Calu3 (cell line): ENCODE results near the gene EPHA3. TPM values are rescaled to one million over a fixed set of nuclear protein-coding genes. Genes with fewer than 3 reads are reported as not detected.

Source experiments
- BruUV-seq: library from RNA; stranded (reverse); fragments of 400-500 nt; replicated peaks from 2 replicates; lab custom pipeline; 2021; lab: Mats Ljungman, UMichigan
- CTCF ChIA-PET: fragments of 300-600 bp; sonication (Branson Sonifier 250); formaldehyde crosslinking; loops from one replicate; lab custom pipeline; 2022; ENCODE audit warnings: antibody characterized with exemption; lab: Charles Lee
- DNase-seq: peaks from one replicate; pipeline ENCODE4 v3.0.0; 2022
- H3K27ac Mint-ChIP-seq: one replicate; pipeline ENCODE4 v1.8.0; 2022; ENCODE audit warnings: mixed read lengths; ENCODE audit not compliant: unreplicated experiment
- H3K27me3 Mint-ChIP-seq: one replicate; pipeline ENCODE4 v1.8.0; 2022; ENCODE audit warnings: mixed read lengths; ENCODE audit not compliant: unreplicated experiment
- H3K36me3 Mint-ChIP-seq: one replicate; pipeline ENCODE4 v1.8.0; 2022; ENCODE audit warnings: mild to moderate bottlenecking, moderate library complexity, mixed read lengths; ENCODE audit not compliant: insufficient read depth, unreplicated experiment
- H3K4me1 Mint-ChIP-seq: one replicate; pipeline ENCODE4 v1.8.0; 2022; ENCODE audit warnings: mild to moderate bottlenecking, low read depth, mixed read lengths; ENCODE audit not compliant: unreplicated experiment
- H3K4me3 Mint-ChIP-seq: one replicate; pipeline ENCODE4 v1.8.0; 2022; ENCODE audit warnings: mild to moderate bottlenecking, low read depth, moderate library complexity, mixed read lengths; ENCODE audit not compliant: unreplicated experiment
- H3K9me3 Mint-ChIP-seq: one replicate; pipeline ENCODE4 v1.8.0; 2022; ENCODE audit warnings: low read depth, mixed read lengths; ENCODE audit not compliant: unreplicated experiment
- intact Hi-C: fragments of 100-400 bp; cut with micrococcal nuclease; formaldehyde crosslinking; loops from one replicate; pipeline ENCODE4 v1.10.0; 2022; ENCODE audit not compliant: unreplicated experiment
- total RNA-seq: library from RNA; stranded (reverse); gene quantifications from 2 replicates; pipeline ENCODE4 v1.2.3, GENCODE V29; 2022
- TF ChIP-seq, protein P1 (sequence below): fragments of 200-600 bp; IDR thresholded peaks from one replicate; pipeline ENCODE4 v1.8.0; 2022; ENCODE audit warnings: antibody characterized with exemption; ENCODE audit not compliant: unreplicated experiment

The EPHA3 gene
- total RNA-seq, 1 experiment from 2014 or later, result 31.6 TPM

DNA sequence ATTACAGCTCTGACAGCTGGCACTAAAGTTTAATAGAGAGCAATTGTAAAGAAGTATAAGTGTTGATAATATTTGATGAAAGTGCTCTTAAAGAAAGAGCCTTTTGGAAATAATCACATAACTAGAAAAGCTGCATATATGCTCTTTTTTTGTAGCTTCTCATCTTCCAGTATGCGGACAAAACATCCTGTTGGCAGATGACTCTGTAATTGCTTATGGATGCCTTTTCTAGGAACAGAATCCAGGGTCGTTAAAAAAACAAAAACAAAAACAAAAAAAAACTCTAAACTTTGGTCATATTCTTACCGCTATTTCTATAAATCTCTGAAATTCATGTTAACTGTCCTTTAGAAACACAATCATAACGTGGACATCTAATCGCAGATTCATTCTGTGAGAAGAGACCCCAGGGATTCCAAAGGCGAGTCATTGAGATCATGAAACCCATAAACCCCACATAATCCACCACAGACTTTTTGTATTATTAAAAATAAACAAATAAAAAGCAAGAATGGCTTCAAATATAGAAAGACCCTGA, 109.8 kb downstream of the EPHA3 start:
- H3K36me3 Mint-ChIP-seq, result no peaks in the 10 kb centered on the region
- no peaks in the 10 kb centered on the region for H3K9me3 Mint-ChIP-seq
- no peak overlapping the region for H3K4me3 Mint-ChIP-seq
- no peak for DNase-seq
- CTCF ChIA-PET, result no interaction called here
- intact Hi-C loops, result no loop called here
- no peak overlapping the region for H3K27ac Mint-ChIP-seq
- H3K4me1 Mint-ChIP-seq, result no peaks in the 10 kb centered on the region
- TF ChIP-seq, protein P1, sequence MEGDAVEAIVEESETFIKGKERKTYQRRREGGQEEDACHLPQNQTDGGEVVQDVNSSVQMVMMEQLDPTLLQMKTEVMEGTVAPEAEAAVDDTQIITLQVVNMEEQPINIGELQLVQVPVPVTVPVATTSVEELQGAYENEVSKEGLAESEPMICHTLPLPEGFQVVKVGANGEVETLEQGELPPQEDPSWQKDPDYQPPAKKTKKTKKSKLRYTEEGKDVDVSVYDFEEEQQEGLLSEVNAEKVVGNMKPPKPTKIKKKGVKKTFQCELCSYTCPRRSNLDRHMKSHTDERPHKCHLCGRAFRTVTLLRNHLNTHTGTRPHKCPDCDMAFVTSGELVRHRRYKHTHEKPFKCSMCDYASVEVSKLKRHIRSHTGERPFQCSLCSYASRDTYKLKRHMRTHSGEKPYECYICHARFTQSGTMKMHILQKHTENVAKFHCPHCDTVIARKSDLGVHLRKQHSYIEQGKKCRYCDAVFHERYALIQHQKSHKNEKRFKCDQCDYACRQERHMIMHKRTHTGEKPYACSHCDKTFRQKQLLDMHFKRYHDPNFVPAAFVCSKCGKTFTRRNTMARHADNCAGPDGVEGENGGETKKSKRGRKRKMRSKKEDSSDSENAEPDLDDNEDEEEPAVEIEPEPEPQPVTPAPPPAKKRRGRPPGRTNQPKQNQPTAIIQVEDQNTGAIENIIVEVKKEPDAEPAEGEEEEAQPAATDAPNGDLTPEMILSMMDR, result no peak
- BruUV-seq, result no TSS peak
- no peaks in the 10 kb centered on the region for H3K27me3 Mint-ChIP-seq

DNA sequence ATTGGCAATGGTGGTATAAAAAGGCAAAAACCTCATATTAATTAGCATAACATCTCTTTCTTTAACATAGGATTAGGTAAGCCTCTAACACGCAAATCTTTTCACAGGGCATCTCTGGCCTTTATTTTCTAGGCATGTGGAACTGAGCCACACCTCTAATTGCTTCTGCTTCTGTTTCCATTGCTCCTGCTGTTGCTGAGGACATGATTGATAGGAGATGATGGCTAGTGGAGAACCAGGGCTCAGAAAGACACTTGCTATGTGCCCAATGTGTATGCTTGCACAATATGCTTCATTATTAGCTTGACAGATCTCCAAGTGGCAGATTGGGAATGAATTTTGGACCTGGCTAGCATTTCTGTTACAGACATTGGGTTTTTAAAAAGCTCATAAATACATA, 114.5 kb downstream of the EPHA3 start:
- no peak for DNase-seq
- TF ChIP-seq, protein P1, result no peak

DNA sequence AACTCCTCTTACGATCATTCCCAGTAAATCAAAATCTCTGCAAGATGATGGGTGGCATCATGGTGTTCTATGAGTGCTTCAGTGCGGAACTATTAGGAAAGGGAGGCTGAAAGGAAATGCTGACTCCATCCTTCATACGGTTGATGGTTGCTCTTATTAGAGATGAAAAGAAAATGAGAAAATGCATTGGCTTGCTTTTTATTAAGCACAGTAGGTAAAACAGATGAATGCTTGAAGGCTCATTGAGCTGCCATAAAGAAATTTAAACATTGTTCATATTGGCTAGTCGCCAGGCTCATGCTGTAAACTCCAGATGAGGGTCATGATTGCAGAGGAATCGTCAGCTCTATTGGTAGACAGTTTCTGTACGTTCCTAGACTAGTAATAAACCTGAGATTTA, 115.8 kb downstream of the EPHA3 start:
- H3K4me1 Mint-ChIP-seq, result peaks cover 6% of the 10 kb centered on the region
- H3K9me3 Mint-ChIP-seq, result no peaks in the 10 kb centered on the region
- no TSS peak for BruUV-seq
- intact Hi-C loops, result no loop called here
- no peak overlapping the region for H3K4me3 Mint-ChIP-seq
- no peak overlapping the region for H3K27ac Mint-ChIP-seq
- no peaks in the 10 kb centered on the region for H3K36me3 Mint-ChIP-seq
- H3K27me3 Mint-ChIP-seq, result no peaks in the 10 kb centered on the region
- no peak for DNase-seq
- TF ChIP-seq, protein P1, result no peak
- CTCF ChIA-PET, result no interaction called here

More for the DNA sequence above, 114.5 kb downstream of the EPHA3 start:
- no peak overlapping the region for H3K27ac Mint-ChIP-seq
- no peaks in the 10 kb centered on the region for H3K4me1 Mint-ChIP-seq
- H3K9me3 Mint-ChIP-seq, result no peaks in the 10 kb centered on the region
- intact Hi-C loops, result no loop called here
- H3K27me3 Mint-ChIP-seq, result no peaks in the 10 kb centered on the region
- H3K36me3 Mint-ChIP-seq, result no peaks in the 10 kb centered on the region
- no peak overlapping the region for H3K4me3 Mint-ChIP-seq
- no TSS peak for BruUV-seq
- CTCF ChIA-PET, result no interaction called here

DNA sequence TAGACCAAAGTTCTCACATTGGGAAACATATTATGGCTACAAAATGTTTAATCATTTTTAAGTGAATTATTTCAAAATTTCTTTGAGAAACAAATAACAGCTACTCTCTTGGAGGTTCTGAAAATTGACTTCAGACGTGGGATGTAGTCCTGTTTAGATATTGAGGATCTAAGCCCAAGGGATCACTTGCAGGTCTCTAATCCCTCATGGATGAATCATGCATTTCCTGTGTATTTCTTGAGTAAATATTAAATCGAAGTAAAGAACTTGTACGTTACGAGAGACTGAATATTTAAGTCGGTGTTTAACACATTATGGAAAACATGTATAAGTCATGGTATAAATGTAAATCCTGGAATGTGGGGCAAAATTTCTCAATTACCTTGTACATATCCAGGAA, 119.8 kb downstream of the EPHA3 start:
- Mint-ChIP-seq H3K9me3 (no peaks in the 10 kb centered on the region), H3K27ac (no peak overlapping the region), H3K36me3 (no peaks in the 10 kb centered on the region), H3K4me3 (no peak overlapping the region), H3K27me3 (no peaks in the 10 kb centered on the region), H3K4me1 (peaks cover 6% of the 10 kb centered on the region)
- intact Hi-C loops, result no loop called here
- BruUV-seq, result no TSS peak
- no peak for DNase-seq
- CTCF ChIA-PET, result no interaction called here
- TF ChIP-seq, protein P1, result no peak
